Medulla oblongata (tissue), 1 donor: ENCODE results near the gene IFT43.
"Not testable (repeated sequence)": the region's sequence is repeated elsewhere in the genome, so short reads cannot be mapped to it uniquely, and the experiment has no call there.

Source experiments
- DNase-seq: peaks from one replicate; pipeline ENCODE4 v3.0.0-alpha.2; 2015; ENCODE audit errors: extremely low spot score

Gene IFT43

GRCh38 chr14:75980856-75981255 is 4.7 kb upstream of the IFT43 start:
- DNase-seq = no peak

GRCh38 chr14:75981426-75982265 is 3.9 kb upstream of the IFT43 start, which contains the start of gene TGFB3:
TSS of gene TGFB3 (minus strand) at chr14:75981995. CDS start at chr14:75980893, 1,102 bp downstream.
- DNase-seq = peak; percentile 77

- DNase-seq = peak; percentile 92
Measured at GRCh38 chr14:75982266-75983018, 3.1 kb upstream of the IFT43 start.

- no peak for DNase-seq
Measured at GRCh38 chr14:75983019-75983358, 2.6 kb upstream of the IFT43 start.

GRCh38 chr14:75984674-75985073 is 889 bp upstream of the IFT43 start:
- DNase-seq = no peak

GRCh38 chr14:75986439-75986765 is 839 bp downstream of the IFT43 start:
- DNase-seq = no peak

GRCh38 chr14:75987201-75987970 is 1.8 kb downstream of the IFT43 start:
- no peak for DNase-seq

GRCh38 chr14:75989134-75989533 is 3.6 kb downstream of the IFT43 start:
- DNase-seq = peak; percentile 35

- no peak for DNase-seq
Measured at GRCh38 chr14:75990297-75990696, 4.7 kb downstream of the IFT43 start.

- DNase-seq = no peak
Measured at GRCh38 chr14:75991753-75992152, 6.2 kb downstream of the IFT43 start.

GRCh38 chr14:75993567-75994041 is 8.0 kb downstream of the IFT43 start:
- DNase-seq = no peak

- DNase-seq = no peak
Measured at GRCh38 chr14:75995372-75996041, 9.9 kb downstream of the IFT43 start.

GRCh38 chr14:75996488-75996887 is 10.9 kb downstream of the IFT43 start:
- no peak for DNase-seq

GRCh38 chr14:75999511-76000190 is 14.1 kb downstream of the IFT43 start:
- DNase-seq = no peak

- no peak for DNase-seq
Measured at GRCh38 chr14:76002383-76002782, 16.8 kb downstream of the IFT43 start.

- no peak for DNase-seq
Measured at GRCh38 chr14:76006253-76006652, 20.7 kb downstream of the IFT43 start.

GRCh38 chr14:76007379-76007778 is 21.8 kb downstream of the IFT43 start:
- no peak for DNase-seq

GRCh38 chr14:76007852-76008251 is 22.3 kb downstream of the IFT43 start:
- no peak for DNase-seq

- DNase-seq = not testable (repeated sequence)
Measured at GRCh38 chr14:76009627-76010026, 24.1 kb downstream of the IFT43 start.

- DNase-seq = no peak
Measured at GRCh38 chr14:76011930-76012329, 26.4 kb downstream of the IFT43 start.

GRCh38 chr14:76012354-76012753 is 26.8 kb downstream of the IFT43 start:
- no peak for DNase-seq
